Activated CD8-positive, alpha-beta memory T cell treated with anti-CD3 and anti-CD28 coated beads, Interleukin-2, amount 10 ng/mL, durations not matched to agents 7 days and 5 days (primary cell): ENCODE measurements around the gene HSD3B7. TPM values are rescaled to one million over a fixed set of nuclear protein-coding genes. Genes with fewer than 3 reads are reported as not detected.
"Not testable (repeated sequence)": the region's sequence is repeated elsewhere in the genome, so short reads cannot be mapped to it uniquely, and the experiment has no call there.

Experiments used
- ATAC-seq: fragments of 150-1000 bp; cut with Tn5 transposase; one replicate; pipeline ENCODE4 v1.10.0; 2021; ENCODE audit warnings: moderate library complexity
- CTCF ChIA-PET: fragments of 350-600 bp; sonication (Branson Sonifier 250); formaldehyde crosslinking; loops from one replicate; lab custom pipeline; 2021; ENCODE audit warnings: antibody characterized with exemption; lab: Charles Lee
- DNase-seq: peaks from one replicate; pipeline ENCODE4 v3.0.0-alpha.2; 2020
- H3K27ac Mint-ChIP-seq: one replicate; pipeline ENCODE4 v1.8.0; 2021; ENCODE audit warnings: mild to moderate bottlenecking, mixed read lengths
- H3K27me3 Mint-ChIP-seq: one replicate; pipeline ENCODE4 v1.8.0; 2021; ENCODE audit warnings: mixed read lengths
- H3K36me3 Mint-ChIP-seq: one replicate; pipeline ENCODE4 v1.8.0; 2021; ENCODE audit warnings: mild to moderate bottlenecking, mixed read lengths
- H3K4me1 Mint-ChIP-seq: one replicate; pipeline ENCODE4 v1.8.0; 2021; ENCODE audit warnings: mixed read lengths
- H3K4me3 Mint-ChIP-seq: one replicate; pipeline ENCODE4 v1.8.0; 2021; ENCODE audit warnings: mild to moderate bottlenecking, moderate library complexity, mixed read lengths
- H3K9me3 Mint-ChIP-seq: one replicate; pipeline ENCODE4 v1.8.0; 2022; ENCODE audit warnings: low read depth, mixed read lengths
- total RNA-seq, 2 experiments: library from RNA; stranded (reverse); gene quantifications; one replicate each; pipeline ENCODE4 v1.2.3, GENCODE V29; 2021

The HSD3B7 gene
- total RNA-seq, 2 experiments from 2014 or later, result 6.6 to 9.7 TPM

- DNase-seq, H3K27ac Mint-ChIP-seq, ATAC-seq, H3K36me3 Mint-ChIP-seq, H3K9me3 Mint-ChIP-seq, H3K4me3 Mint-ChIP-seq, H3K4me1 Mint-ChIP-seq, CTCF ChIA-PET: not testable (repeated sequence)
- peaks cover 57% of the 10 kb centered on the region for H3K27me3 Mint-ChIP-seq
Measured at GRCh38 chr16:31013292-31013691, 28.3 kb downstream of the HSD3B7 start.

DNA sequence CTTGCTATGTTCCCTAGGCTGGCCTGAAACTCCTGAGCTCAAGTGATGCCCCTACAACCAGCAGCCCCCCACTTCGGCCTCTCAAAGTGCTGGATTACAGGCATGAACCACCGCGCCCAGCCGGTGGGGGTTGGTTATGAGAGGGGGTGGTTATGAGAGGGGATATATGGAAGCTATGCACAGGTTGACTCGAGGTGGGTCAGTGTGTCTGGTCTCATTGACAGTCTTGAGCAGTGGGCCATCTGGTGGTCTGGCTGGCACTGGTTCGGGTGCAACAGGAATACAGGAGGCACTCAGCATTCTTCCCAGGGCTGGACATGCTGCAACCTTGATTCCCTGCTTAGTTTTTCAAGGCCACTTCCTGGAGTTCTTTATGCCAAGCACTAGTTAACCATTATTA lies 31.0 kb downstream of the HSD3B7 start:
- CTCF ChIA-PET, result interaction anchor here (1.0 kb wide), 2 partner anchors 62 to 80 kb away, joined by 3 to 4 read pairs; no protein-coding TSS in a partner anchor
- no peaks in the 10 kb centered on the region for H3K36me3 Mint-ChIP-seq

GRCh38 chr16:31017756-31018155 lies 32.7 kb downstream of the HSD3B7 start:
- H3K27me3 Mint-ChIP-seq, result peaks cover 23% of the 10 kb centered on the region
- CTCF ChIA-PET, ATAC-seq, H3K9me3 Mint-ChIP-seq, H3K36me3 Mint-ChIP-seq, H3K4me3 Mint-ChIP-seq, DNase-seq, H3K4me1 Mint-ChIP-seq, H3K27ac Mint-ChIP-seq: not testable (repeated sequence)

More for the DNA sequence above, 31.0 kb downstream of the HSD3B7 start:
- no peak overlapping the region for H3K4me3 Mint-ChIP-seq
- peaks cover 39% of the 10 kb centered on the region for H3K27me3 Mint-ChIP-seq
- peaks cover 3% of the 10 kb centered on the region for H3K4me1 Mint-ChIP-seq
- H3K9me3 Mint-ChIP-seq, result no peaks in the 10 kb centered on the region
- DNase-seq (no peak), ATAC-seq (no peak)
- H3K27ac Mint-ChIP-seq, result no peak overlapping the region

GRCh38 chr16:31020536-31020935 lies 35.5 kb downstream of the HSD3B7 start:
- Mint-ChIP-seq H3K9me3 (no peaks in the 10 kb centered on the region), H3K4me1 (peaks cover 9% of the 10 kb centered on the region), H3K4me3 (no peak overlapping the region), H3K36me3 (no peaks in the 10 kb centered on the region), H3K27ac (no peak overlapping the region), H3K27me3 (peaks cover 5% of the 10 kb centered on the region)
- no peak for ATAC-seq
- DNase-seq, result no peak
- CTCF ChIA-PET, result interaction anchor here (1.1 to 2.0 kb wide), 2 partner anchors 35 to 218 kb away, joined by 3 to 7 read pairs; no protein-coding TSS in a partner anchor

GRCh38 chr16:31022544-31023251 lies 37.7 kb downstream of the HSD3B7 start:
- Mint-ChIP-seq H3K4me1 (peaks cover 9% of the 10 kb centered on the region), H3K27me3 (no peaks in the 10 kb centered on the region), H3K36me3 (no peaks in the 10 kb centered on the region), H3K4me3 (no peak overlapping the region), H3K27ac (no peak overlapping the region), H3K9me3 (no peaks in the 10 kb centered on the region)
- DNase-seq, result no peak
- ATAC-seq, result no peak
- CTCF ChIA-PET, result interaction anchor here (1.4 kb wide), 1 partner anchor 421 kb away, joined by 3 read pairs; no protein-coding TSS in a partner anchor

DNA sequence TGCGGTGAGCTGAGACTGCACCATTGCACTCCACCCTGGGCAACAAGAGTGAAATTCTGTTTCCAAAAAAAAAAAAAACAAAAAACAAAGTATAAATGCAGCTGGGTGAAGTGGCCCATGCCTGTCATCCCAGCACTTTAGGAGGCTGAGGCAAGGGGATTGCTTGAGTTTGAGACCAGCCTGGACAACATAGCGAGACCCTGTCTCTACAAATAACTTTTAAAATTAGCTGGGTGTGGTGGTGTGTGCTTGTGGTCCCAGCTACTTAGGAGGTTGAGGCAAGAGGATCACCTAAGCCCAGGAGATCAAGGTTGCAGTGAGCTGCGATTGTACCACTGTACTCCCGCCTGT lies 38.2 kb downstream of the HSD3B7 start:
- Mint-ChIP-seq H3K4me1 (peaks cover 9% of the 10 kb centered on the region), H3K9me3 (no peaks in the 10 kb centered on the region), H3K4me3 (no peak overlapping the region), H3K27ac (no peak overlapping the region), H3K27me3 (no peaks in the 10 kb centered on the region), H3K36me3 (no peaks in the 10 kb centered on the region)
- CTCF ChIA-PET, result interaction anchor here (1.4 kb wide), 1 partner anchor 421 kb away, joined by 3 read pairs; no protein-coding TSS in a partner anchor
- DNase-seq, result no peak
- no peak for ATAC-seq

- no peaks in the 10 kb centered on the region for H3K27me3 Mint-ChIP-seq
- CTCF ChIA-PET, result interaction anchor here (1.3 kb wide), 1 partner anchor 39 kb away, joined by 3 read pairs; the partner anchor contains the start of gene HSD3B7
- H3K4me1 Mint-ChIP-seq, result peaks cover 9% of the 10 kb centered on the region
- no peak for DNase-seq
- no peak for ATAC-seq
- no peak overlapping the region for H3K4me3 Mint-ChIP-seq
- no peaks in the 10 kb centered on the region for H3K36me3 Mint-ChIP-seq
- H3K9me3 Mint-ChIP-seq, result no peaks in the 10 kb centered on the region
- H3K27ac Mint-ChIP-seq, result no peak overlapping the region
Measured at GRCh38 chr16:31023627-31024226, 38.7 kb downstream of the HSD3B7 start.

DNA sequence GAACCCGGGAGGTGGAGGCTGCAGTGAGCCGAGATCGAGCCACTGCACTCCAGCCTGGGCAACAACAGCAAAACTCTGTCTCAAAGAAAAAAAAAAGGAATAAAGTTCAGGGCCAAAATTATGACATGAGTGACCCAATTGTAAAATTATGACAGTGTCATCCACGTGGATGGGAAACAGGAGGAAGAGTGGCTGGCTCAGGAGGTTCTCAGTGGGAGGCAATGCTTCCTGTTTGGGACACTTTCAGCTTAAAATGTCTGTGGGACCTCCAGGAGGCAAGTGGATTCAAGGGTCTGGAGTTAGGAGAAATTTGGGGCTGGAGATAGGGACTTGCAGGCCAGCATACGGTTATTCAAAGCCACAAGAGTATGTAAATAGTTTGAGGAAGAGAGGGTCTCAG lies 40.3 kb downstream of the HSD3B7 start:
- ATAC-seq (no peak), DNase-seq (no peak)
- no peaks in the 10 kb centered on the region for H3K36me3 Mint-ChIP-seq
- CTCF ChIA-PET, result no interaction called here
- H3K4me3 Mint-ChIP-seq, result no peak overlapping the region
- no peaks in the 10 kb centered on the region for H3K27me3 Mint-ChIP-seq
- no peaks in the 10 kb centered on the region for H3K9me3 Mint-ChIP-seq
- H3K4me1 Mint-ChIP-seq, result peaks cover 9% of the 10 kb centered on the region
- no peak overlapping the region for H3K27ac Mint-ChIP-seq

GRCh38 chr16:31029272-31029671 lies 44.3 kb downstream of the HSD3B7 start:
- Mint-ChIP-seq H3K36me3 (peaks cover 5% of the 10 kb centered on the region), H3K4me3 (no peak overlapping the region), H3K27ac (no peak overlapping the region), H3K27me3 (peaks cover 3% of the 10 kb centered on the region), H3K9me3 (no peaks in the 10 kb centered on the region), H3K4me1 (peaks cover 16% of the 10 kb centered on the region)
- no peak for DNase-seq
- no peak for ATAC-seq
- CTCF ChIA-PET, result interaction anchor here (0.9 kb wide), 1 partner anchor 15 kb away, joined by 3 read pairs; no protein-coding TSS in a partner anchor

DNA sequence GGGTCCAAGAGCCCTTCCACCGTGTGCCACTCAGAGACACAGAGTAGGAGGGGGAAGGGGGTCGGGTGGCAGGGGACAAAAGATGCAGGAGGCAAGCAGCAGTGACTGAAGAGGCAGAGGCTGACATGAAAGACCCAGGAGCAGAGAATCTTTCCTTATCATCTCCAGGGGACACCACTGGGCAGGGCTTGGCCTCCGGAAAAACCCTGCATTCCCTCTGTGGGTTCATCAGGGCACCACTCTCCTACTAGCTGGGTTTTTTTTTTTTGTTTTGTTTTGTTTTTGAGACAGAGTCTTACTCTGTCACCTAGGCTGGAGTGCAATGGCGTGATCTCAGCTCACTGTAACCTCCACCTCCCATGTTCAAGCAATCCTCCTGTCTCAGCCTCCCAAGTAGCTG lies 46.3 kb downstream of the HSD3B7 start:
- Mint-ChIP-seq H3K27me3 (peaks cover 3% of the 10 kb centered on the region), H3K36me3 (peaks cover 13% of the 10 kb centered on the region), H3K9me3 (no peaks in the 10 kb centered on the region), H3K4me3 (no peak overlapping the region), H3K27ac (no peak overlapping the region), H3K4me1 (peaks cover 27% of the 10 kb centered on the region)
- ATAC-seq, result no peak
- no peak for DNase-seq
- CTCF ChIA-PET, result no interaction called here

- peaks cover 14% of the 10 kb centered on the region for H3K36me3 Mint-ChIP-seq
- peak; percentile 88 for ATAC-seq
- H3K4me1 Mint-ChIP-seq, result peaks cover 27% of the 10 kb centered on the region
- H3K27me3 Mint-ChIP-seq, result peaks cover 3% of the 10 kb centered on the region
- H3K27ac Mint-ChIP-seq, result peak within 1 kb of the TSS; percentile 92
- H3K9me3 Mint-ChIP-seq, result no peaks in the 10 kb centered on the region
- CTCF ChIA-PET, result interaction anchor here (1.0 to 1.6 kb wide), 3 partner anchors 31 to 110 kb away, joined by 3 to 6 read pairs (median 5); partner anchors contain the start of genes ZNF646 and ZNF668
- peak within 1 kb of the TSS; percentile 93 for H3K4me3 Mint-ChIP-seq
- DNase-seq, result peak; percentile 99
Measured at GRCh38 chr16:31032736-31033708, 48.0 kb downstream of the HSD3B7 start, which contains the start of gene STX4. STX4 (plus strand) TSS chr16:31033558; CDS start chr16:31033806, 248 bp downstream.

DNA sequence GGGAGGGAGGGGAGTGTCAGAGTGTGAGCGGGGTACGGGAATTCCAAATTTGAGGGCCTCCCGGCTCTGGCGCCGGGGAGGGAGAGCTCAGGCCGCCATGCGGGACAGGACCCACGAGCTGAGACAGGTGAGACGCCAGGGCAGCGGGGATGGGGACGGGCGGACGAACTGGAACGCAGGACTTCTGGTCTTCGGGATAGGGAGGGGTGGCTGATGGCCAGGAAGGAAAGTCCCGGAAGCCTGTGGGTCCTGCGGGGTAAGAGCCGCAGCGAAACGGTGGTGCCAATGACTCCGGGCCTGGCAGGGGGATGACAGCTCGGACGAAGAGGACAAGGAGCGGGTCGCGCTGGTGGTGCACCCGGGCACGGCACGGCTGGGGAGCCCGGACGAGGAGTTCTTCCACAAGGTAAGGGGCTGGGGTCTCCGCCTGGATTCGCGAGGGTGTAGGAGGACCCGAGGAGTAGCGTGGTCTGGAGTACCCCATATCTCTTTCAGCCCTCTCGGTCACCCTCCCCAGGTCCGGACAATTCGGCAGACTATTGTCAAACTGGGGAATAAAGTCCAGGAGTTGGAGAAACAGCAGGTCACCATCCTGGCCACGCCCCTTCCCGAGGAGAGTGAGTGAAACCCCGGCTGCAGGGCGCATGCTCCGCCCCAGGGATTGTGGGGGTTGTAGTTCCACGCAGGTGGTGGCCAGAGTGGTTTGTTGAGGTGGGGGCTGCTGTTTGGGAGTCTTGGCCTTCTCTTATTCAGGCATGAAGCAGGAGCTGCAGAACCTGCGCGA lies 48.9 kb downstream of the HSD3B7 start:
- CTCF ChIA-PET, result interaction anchor here (0.6 to 1.6 kb wide), 5 partner anchors 24 to 111 kb away, joined by 3 to 6 read pairs (median 3); partner anchors contain the start of genes ZNF646 and ZNF668
- peak overlapping the region; percentile 93 for H3K4me3 Mint-ChIP-seq
- peak; percentile 43 for ATAC-seq
- H3K27me3 Mint-ChIP-seq, result peaks cover 3% of the 10 kb centered on the region
- peaks cover 14% of the 10 kb centered on the region for H3K36me3 Mint-ChIP-seq
- H3K9me3 Mint-ChIP-seq, result no peaks in the 10 kb centered on the region
- H3K27ac Mint-ChIP-seq, result peak overlapping the region; percentile 92
- DNase-seq, result peak; percentile 94
- H3K4me1 Mint-ChIP-seq, result peaks cover 27% of the 10 kb centered on the region
